GM19463 (cell line): ENCODE data around the gene HIVEP1.

Experiments
- ATAC-seq: cut with Tn5 transposase; IDR thresholded peaks from one replicate; pipeline ENCODE4 v1.9.1; 2021; ENCODE audit warnings: mild to moderate bottlenecking, moderate library complexity; ENCODE audit not compliant: unreplicated experiment

Gene HIVEP1

GRCh38 chr6:11992086-11992485 is 20.0 kb upstream of the HIVEP1 start:
- no peak for ATAC-seq

- no peak for ATAC-seq
Measured at GRCh38 chr6:11994875-11995461, 17.1 kb upstream of the HIVEP1 start.

- ATAC-seq, result no peak
Measured at GRCh38 chr6:11996751-11997150, 15.4 kb upstream of the HIVEP1 start.

- no peak for ATAC-seq
Measured at GRCh38 chr6:11999246-11999645, 12.9 kb upstream of the HIVEP1 start.

- ATAC-seq, result no peak
Measured at GRCh38 chr6:12000174-12000573, 11.9 kb upstream of the HIVEP1 start.

- no peak for ATAC-seq
Measured at GRCh38 chr6:12001004-12001705, 11.0 kb upstream of the HIVEP1 start.

GRCh38 chr6:12001706-12002435 is 10.2 kb upstream of the HIVEP1 start:
- ATAC-seq, result no peak

- no peak for ATAC-seq
Measured at GRCh38 chr6:12007473-12007872, 4.6 kb upstream of the HIVEP1 start.

GRCh38 chr6:12007887-12008286 is 4.2 kb upstream of the HIVEP1 start:
- no peak for ATAC-seq

GRCh38 chr6:12008366-12009179 is 3.5 kb upstream of the HIVEP1 start:
- ATAC-seq, result peak; percentile 26

- no peak for ATAC-seq
Measured at GRCh38 chr6:12009180-12009685, 2.9 kb upstream of the HIVEP1 start.

- no peak for ATAC-seq
Measured at GRCh38 chr6:12009876-12010634, 2.1 kb upstream of the HIVEP1 start.

GRCh38 chr6:12010635-12011275 is 1.4 kb upstream of the HIVEP1 start:
- ATAC-seq, result peak; percentile 25

- ATAC-seq, result peak; percentile 59
Measured at GRCh38 chr6:12011276-12012037, 655 bp upstream of the HIVEP1 start.

- no peak for ATAC-seq
Measured at GRCh38 chr6:12012558-12013306, 620 bp downstream of the HIVEP1 start.

- no peak for ATAC-seq
Measured at GRCh38 chr6:12013307-12013719, 1.2 kb downstream of the HIVEP1 start.

- ATAC-seq, result no peak
Measured at GRCh38 chr6:12014027-12014872, 2.1 kb downstream of the HIVEP1 start.

- no peak for ATAC-seq
Measured at GRCh38 chr6:12014873-12015149, 2.7 kb downstream of the HIVEP1 start.
